Keratinocyte (primary cell): Measurements from ENCODE around the gene SYCN. TPM values are rescaled to one million over a fixed set of nuclear protein-coding genes. Genes with fewer than 3 reads are reported as not detected.
A peak's percentile ranks its signal among the peaks of the same experiment; 100 is the strongest.

Source experiments
- DNase-seq: peaks from one replicate; pipeline ENCODE4 v3.0.0-alpha.2; 2011; ENCODE audit warnings: low read depth, missing footprints, low spot score
- FAIRE-seq: peaks from 2 replicates; lab custom pipeline; 2011; peaks lifted over from hg19 to GRCh38; lab: Jason Lieb, UNC
- H2AFZ ChIP-seq: 2 replicates; pipeline ENCODE4 v1.6.0; 2012; ENCODE audit warnings: low read length, control low read depth, inconsistent platforms; ENCODE audit not compliant: control insufficient read depth
- H3K27ac ChIP-seq: 2 replicates; pipeline ENCODE4 v1.5.1; 2011; ENCODE audit warnings: low read length; ENCODE audit not compliant: control insufficient read depth, insufficient read depth
- H3K27me3 ChIP-seq: 3 replicates; pipeline ENCODE4 v1.6.0; 2011; ENCODE audit warnings: low read length; ENCODE audit not compliant: control insufficient read depth, insufficient read depth; ENCODE audit errors: extremely low read depth
- H3K36me3 ChIP-seq, 2 experiments: 2 replicates in 1 of 2; 3 replicates in 1 of 2; pipeline ENCODE4 v1.5.1; 2011; ENCODE audit warnings: low read length in 2 of 2, mild to moderate bottlenecking in 1 of 2; ENCODE audit not compliant: control insufficient read depth in 2 of 2, insufficient read depth in 2 of 2; ENCODE audit errors: extremely low read depth in 1 of 2
- H3K4me1 ChIP-seq: 3 replicates; pipeline ENCODE4 v1.5.1; 2011; ENCODE audit warnings: low read length; ENCODE audit not compliant: control insufficient read depth, insufficient read depth; ENCODE audit errors: extremely low read depth
- H3K4me2 ChIP-seq: 3 replicates; pipeline ENCODE4 v1.6.0; 2011; ENCODE audit warnings: low read depth, low read length; ENCODE audit not compliant: control insufficient read depth, insufficient read depth; ENCODE audit errors: extremely low read depth
- H3K4me3 ChIP-seq, 3 experiments: fragments of 200-600 bp in 1 of 3; sonication (generic) in 1 of 3; 2 replicates in 2 of 3; 3 replicates in 1 of 3; pipeline ENCODE4 v1.5.1; 2011 to 2016; ENCODE audit warnings: low read length in 3 of 3, mild to moderate bottlenecking in 3 of 3, control low read depth in 2 of 3, inconsistent platforms in 1 of 3, low read depth in 1 of 3, mixed read lengths in 1 of 3, mixed run types in 1 of 3, moderate library complexity in 1 of 3; ENCODE audit not compliant: control insufficient read depth in 2 of 3, insufficient read depth in 2 of 3; ENCODE audit errors: extremely low read depth in 1 of 3
- H3K79me2 ChIP-seq: 2 replicates; pipeline ENCODE4 v1.6.0; 2012; ENCODE audit warnings: low read length; ENCODE audit not compliant: control insufficient read depth, insufficient read depth
- H3K9ac ChIP-seq: 3 replicates; pipeline ENCODE4 v1.6.0; 2011; ENCODE audit warnings: low read length; ENCODE audit not compliant: control insufficient read depth, insufficient read depth; ENCODE audit errors: extremely low read depth
- H3K9me1 ChIP-seq: 3 replicates; pipeline ENCODE4 v1.6.0; 2011; ENCODE audit warnings: low read length; ENCODE audit not compliant: control insufficient read depth, insufficient read depth; ENCODE audit errors: extremely low read depth
- H3K9me3 ChIP-seq: 2 replicates; pipeline ENCODE4 v1.5.1; 2012; ENCODE audit warnings: low read depth, low read length; ENCODE audit not compliant: control insufficient read depth
- H4K20me1 ChIP-seq: 3 replicates; pipeline ENCODE4 v1.6.0; 2011; ENCODE audit warnings: low read length; ENCODE audit not compliant: control insufficient read depth, insufficient read depth; ENCODE audit errors: extremely low read depth
- EZH2 ChIP-seq: IDR thresholded peaks from one replicate; pipeline ENCODE4 v1.6.1; 2012; ENCODE audit warnings: inconsistent platforms, mild to moderate bottlenecking, low read length, moderate library complexity
- dilution Hi-C: fragments of 300-500 bp; cut with MboI; formaldehyde crosslinking; loops from one replicate; pipeline ENCODE4 v1.7.0; 2020; ENCODE audit warnings: low sequenced_read_pairs; ENCODE audit not compliant: extremely low pct_ligation_motif_present
- polyA plus RNA-seq, 5 experiments: library from polyadenylated mRNA; depleted of rRNA in 3 of 5; stranded (reverse) in 3 of 5; stranded (forward) in 1 of 5; unstranded in 1 of 5; fragments of >200 nt; gene quantifications; 1 replicate in 1 of 5; 2 replicates in 3 of 5; 3 replicates in 1 of 5; pipeline versions ENCODE4 v1.2.1 to v1.2.3, GENCODE V29; 2011 to 2012; ENCODE audit warnings: missing spikeins in 2 of 5, low read depth in 1 of 5, low replicate concordance in 1 of 5
- TF ChIP-seq, protein P1 (sequence below), 3 experiments: IDR thresholded peaks in 1 of 3; conservative IDR thresholded peaks in 1 of 3; optimal IDR thresholded peaks in 1 of 3; 2 replicates in 2 of 3; 3 replicates in 1 of 3; pipeline versions ENCODE3 to v1.5.1; 2011; ENCODE audit warnings: low read length in 3 of 3, mild to moderate bottlenecking in 3 of 3, moderate library complexity in 2 of 3, control low read depth in 1 of 3, inconsistent platforms in 1 of 3; ENCODE audit not compliant: insufficient read depth in 2 of 3; ENCODE audit errors: extremely low read depth in 1 of 3

Gene SYCN
- polyA plus RNA-seq, 1 donor (not counting 4 experiments of a cell fraction or from before 2014, with no cell fraction given) = not detected

DNA sequence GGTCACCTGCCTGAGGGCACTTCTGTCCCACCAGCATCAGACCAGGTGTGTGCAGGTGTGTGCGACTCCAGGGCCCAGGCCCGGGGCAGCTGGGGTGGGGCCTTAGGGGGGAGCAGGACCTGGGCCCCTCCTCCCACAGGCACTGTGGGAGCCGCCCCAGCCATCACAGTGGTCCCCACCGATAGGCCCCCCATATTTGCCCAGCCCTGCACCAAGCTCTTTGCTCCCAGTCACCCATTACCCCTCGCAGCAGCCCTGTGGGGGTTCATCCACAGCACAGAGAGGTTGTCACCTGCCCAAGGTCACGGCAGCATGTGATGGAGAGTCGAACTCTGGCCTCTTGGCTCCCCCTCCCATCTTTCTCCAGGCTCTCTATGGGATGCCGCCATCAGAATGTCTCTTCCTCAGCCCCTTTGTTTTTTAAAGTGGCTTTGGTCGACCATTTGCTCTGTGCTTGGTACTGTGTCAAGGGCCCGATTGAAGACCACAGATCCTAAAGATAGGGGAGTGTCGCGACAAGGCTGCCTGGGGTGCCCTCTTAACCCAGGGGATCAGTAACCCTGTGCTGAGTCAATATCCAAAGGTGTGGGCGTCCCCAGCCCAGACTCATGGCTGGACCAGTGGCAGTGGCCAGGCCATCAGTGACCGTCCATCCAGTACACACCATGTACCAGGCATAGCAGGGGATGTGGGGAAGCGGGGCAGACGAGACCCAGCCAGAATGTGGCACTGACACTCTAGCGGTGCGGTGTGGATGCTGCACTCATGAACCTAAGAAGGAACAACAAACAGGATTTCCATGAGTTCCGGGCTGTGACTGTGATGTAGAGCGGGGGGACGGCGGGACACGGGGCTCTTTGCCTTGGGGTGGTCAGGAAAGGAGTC lies 35.6 kb downstream of the SYCN start:
- H3K9ac ChIP-seq = no peak overlapping the region

DNA sequence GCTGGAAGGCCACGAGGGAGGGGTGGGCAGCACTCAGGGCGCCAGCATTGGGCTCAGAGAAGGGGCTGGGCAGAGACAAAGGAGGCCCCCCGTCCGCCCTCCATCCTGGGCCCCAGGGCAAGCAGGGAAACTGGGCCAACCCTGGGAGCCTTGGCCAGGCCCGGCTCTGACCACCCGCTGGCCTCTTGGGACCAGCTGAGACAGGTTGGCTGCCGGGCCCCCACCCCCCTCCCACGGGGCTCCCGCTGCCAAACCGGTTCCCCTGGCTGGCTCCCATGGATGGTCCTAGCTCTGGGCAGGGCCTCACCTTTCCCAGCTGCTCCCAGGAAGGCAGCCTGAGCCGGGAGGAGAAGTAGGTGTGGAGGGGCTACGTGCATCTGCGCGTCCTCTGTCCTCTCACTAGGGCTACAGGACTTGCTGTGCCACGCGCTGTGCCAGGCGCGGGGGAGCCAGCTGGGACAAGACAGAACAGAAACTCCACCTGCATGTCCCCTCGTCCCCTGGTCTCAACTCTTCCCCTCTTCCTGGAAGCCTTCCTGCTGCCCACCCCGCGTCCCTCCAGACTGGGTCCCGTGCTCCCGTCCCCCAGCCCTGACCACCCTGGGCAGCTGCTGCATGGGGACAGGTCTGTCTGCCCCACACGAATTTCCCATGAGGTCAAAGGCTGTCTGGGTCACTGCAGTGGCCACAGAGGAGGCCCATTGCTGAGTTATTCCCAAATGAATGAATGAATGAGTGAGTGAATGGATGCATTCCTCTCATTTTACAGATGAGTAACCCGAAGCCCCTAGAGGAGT lies 36.4 kb downstream of the SYCN start:
- peaks cover 16% of the 10 kb centered on the region for H3K4me1 ChIP-seq
- no peak overlapping the region for H2AFZ ChIP-seq
- no peaks in the 10 kb centered on the region for H3K9me1 ChIP-seq
- H3K27ac ChIP-seq = no peak overlapping the region
- TF ChIP-seq, protein P1, sequence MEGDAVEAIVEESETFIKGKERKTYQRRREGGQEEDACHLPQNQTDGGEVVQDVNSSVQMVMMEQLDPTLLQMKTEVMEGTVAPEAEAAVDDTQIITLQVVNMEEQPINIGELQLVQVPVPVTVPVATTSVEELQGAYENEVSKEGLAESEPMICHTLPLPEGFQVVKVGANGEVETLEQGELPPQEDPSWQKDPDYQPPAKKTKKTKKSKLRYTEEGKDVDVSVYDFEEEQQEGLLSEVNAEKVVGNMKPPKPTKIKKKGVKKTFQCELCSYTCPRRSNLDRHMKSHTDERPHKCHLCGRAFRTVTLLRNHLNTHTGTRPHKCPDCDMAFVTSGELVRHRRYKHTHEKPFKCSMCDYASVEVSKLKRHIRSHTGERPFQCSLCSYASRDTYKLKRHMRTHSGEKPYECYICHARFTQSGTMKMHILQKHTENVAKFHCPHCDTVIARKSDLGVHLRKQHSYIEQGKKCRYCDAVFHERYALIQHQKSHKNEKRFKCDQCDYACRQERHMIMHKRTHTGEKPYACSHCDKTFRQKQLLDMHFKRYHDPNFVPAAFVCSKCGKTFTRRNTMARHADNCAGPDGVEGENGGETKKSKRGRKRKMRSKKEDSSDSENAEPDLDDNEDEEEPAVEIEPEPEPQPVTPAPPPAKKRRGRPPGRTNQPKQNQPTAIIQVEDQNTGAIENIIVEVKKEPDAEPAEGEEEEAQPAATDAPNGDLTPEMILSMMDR (optimal IDR thresholded peaks at IDR 0.05 in 1 of 3, IDR thresholded peaks at IDR 0.05 in 1 of 3, conservative IDR thresholded peaks at IDR 0.05 in 1 of 3; ENCODE audit: extremely low read depth in 1 of 3, insufficient read depth in 2 of 3, low read length in 3 of 3) = no peak
- H3K9ac ChIP-seq = peak overlapping the region; percentile 22
- peaks cover 18% of the 10 kb centered on the region for H3K79me2 ChIP-seq
- H3K4me2 ChIP-seq = peak overlapping the region; percentile 51
- DNase-seq (no peak), FAIRE-seq (no peak)
- no peak overlapping the region for H3K4me3 ChIP-seq
- H3K27me3 ChIP-seq = no peaks in the 10 kb centered on the region
- peaks cover 0 to 11% of the 10 kb centered on the region in 2 experiments for H3K36me3 ChIP-seq
- peaks cover under 1% of the 10 kb centered on the region for H4K20me1 ChIP-seq
- dilution Hi-C loops = no loop called here
- no peaks in the 10 kb centered on the region for H3K9me3 ChIP-seq

More for the DNA sequence above, 35.6 kb downstream of the SYCN start:
- Histone ChIP-seq H3K27ac (no peak overlapping the region), H4K20me1 (no peaks in the 10 kb centered on the region), H2AFZ (no peak overlapping the region), H3K4me3 (no peak overlapping the region), H3K27me3 (no peaks in the 10 kb centered on the region), H3K79me2 (peaks cover 13% of the 10 kb centered on the region), H3K36me3 (peaks cover 0 to 11% of the 10 kb centered on the region in 2 experiments), H3K9me3 (no peaks in the 10 kb centered on the region), H3K4me2 (no peak overlapping the region), H3K9me1 (no peaks in the 10 kb centered on the region), H3K4me1 (peaks cover 16% of the 10 kb centered on the region)
- TF ChIP-seq, protein P1 (optimal IDR thresholded peaks at IDR 0.05 in 1 of 3, IDR thresholded peaks at IDR 0.05 in 1 of 3, conservative IDR thresholded peaks at IDR 0.05 in 1 of 3; ENCODE audit: extremely low read depth in 1 of 3, insufficient read depth in 2 of 3, low read length in 3 of 3) = no peak
- no peak for TF ChIP-seq EZH2
- no peak for FAIRE-seq
- DNase-seq = no peak
- dilution Hi-C loops = no loop called here
